Epithelial cell of proximal tubule (primary cell): ENCODE results near the gene CPEB3. TPM values are rescaled to one million over a fixed set of nuclear protein-coding genes. Genes with fewer than 3 reads are reported as not detected.

Experiments
- DNase-seq: peaks from one replicate; pipeline ENCODE4 v3.0.0-alpha.2; 2011; ENCODE audit warnings: low read depth
- H3K4me3 ChIP-seq: 2 replicates; pipeline ENCODE4 v1.5.1; 2011; ENCODE audit warnings: low read depth, mild to moderate bottlenecking, low read length
- total RNA-seq: library from RNA; depleted of rRNA; stranded (reverse); fragments of >200 nt; gene quantifications from 2 replicates; pipeline ENCODE4 v1.2.3, GENCODE V29; 2015
- TF ChIP-seq, protein P1 (sequence below): conservative IDR thresholded peaks from 2 replicates; pipeline ENCODE4 v1.5.1; 2012; ENCODE audit warnings: low read depth, mild to moderate bottlenecking, low read length

The CPEB3 gene
- total RNA-seq, 1 donor from 2014 or later: 0.52 TPM

DNA sequence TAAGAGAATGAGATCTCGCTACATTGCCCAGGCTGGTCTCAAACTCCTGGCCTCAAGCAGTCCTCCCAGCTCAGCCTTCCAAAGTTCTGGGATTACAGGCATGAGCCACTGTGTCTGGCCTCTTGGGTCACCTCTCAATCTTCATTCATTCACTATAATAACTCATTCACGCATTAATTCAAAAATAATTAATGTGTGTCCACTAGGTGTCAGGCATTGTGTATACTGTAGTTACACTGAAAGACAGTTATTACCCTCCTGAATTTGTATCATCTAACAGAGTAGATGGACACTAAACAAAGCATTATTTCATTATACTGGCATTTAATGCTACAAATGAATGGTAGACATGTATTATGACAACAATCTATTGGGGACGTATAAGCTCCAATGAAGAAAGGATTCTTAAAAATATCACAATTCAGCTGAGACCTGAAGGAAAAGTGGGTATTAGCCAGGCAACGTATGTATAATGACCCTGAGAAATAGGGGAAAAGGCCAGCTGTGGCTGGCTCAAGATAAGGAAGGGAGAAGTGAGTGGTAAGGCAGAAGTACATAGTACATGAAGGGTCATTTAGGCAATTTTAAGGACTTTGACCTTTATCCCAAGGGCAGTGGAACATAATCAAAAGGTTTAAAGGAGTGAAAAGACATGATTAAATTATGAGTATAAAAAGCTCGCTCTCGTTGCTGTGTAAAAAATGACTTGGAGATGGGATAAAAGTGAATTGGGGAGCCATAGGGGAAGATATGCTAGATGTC lies 216.6 kb downstream of the CPEB3 start:
- H3K4me3 ChIP-seq: no peak overlapping the region
- TF ChIP-seq, protein P1, sequence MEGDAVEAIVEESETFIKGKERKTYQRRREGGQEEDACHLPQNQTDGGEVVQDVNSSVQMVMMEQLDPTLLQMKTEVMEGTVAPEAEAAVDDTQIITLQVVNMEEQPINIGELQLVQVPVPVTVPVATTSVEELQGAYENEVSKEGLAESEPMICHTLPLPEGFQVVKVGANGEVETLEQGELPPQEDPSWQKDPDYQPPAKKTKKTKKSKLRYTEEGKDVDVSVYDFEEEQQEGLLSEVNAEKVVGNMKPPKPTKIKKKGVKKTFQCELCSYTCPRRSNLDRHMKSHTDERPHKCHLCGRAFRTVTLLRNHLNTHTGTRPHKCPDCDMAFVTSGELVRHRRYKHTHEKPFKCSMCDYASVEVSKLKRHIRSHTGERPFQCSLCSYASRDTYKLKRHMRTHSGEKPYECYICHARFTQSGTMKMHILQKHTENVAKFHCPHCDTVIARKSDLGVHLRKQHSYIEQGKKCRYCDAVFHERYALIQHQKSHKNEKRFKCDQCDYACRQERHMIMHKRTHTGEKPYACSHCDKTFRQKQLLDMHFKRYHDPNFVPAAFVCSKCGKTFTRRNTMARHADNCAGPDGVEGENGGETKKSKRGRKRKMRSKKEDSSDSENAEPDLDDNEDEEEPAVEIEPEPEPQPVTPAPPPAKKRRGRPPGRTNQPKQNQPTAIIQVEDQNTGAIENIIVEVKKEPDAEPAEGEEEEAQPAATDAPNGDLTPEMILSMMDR: no peak
- DNase-seq: no peak

DNA sequence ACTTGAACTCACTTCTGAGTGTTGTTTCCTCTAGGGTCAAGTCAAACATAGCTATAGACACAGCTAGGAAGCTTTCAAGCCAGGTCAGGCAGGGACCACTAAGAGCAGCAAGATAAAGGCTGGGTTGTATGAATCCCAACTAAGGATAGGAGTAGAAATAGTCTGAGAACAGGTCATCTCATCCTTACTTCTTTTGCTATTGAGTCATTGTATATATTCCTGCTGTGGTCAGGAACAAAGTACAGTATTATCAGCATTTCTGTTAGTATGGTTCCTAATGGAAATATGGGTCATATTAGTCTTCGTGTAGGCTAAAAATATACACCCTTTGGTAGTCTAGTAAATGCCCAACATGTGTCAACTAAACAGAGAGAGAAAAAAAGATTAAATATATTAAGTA lies 222.0 kb downstream of the CPEB3 start:
- H3K4me3 ChIP-seq: no peak overlapping the region
- TF ChIP-seq, protein P1: no peak
- DNase-seq: no peak

DNA sequence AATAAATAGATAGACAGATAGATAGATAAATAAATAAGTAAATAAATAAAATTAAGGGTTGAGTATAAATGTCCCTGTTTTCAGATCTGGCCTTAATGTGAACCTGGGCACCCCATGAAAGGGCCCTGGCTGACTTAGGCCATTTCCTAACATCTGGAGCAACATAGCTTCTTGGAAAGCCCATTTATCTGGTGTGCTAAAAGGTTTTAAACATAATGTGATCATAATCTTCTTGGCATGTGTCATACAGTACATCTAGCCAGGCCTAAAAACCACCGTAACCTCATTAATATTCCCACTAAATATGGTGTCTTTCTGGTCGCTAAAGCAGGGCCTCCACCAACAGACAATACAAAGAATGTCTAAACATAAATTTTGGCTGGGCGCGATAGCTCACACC lies 224.5 kb downstream of the CPEB3 start:
- TF ChIP-seq, protein P1: no peak
- H3K4me3 ChIP-seq: no peak overlapping the region
- no peak for DNase-seq

DNA sequence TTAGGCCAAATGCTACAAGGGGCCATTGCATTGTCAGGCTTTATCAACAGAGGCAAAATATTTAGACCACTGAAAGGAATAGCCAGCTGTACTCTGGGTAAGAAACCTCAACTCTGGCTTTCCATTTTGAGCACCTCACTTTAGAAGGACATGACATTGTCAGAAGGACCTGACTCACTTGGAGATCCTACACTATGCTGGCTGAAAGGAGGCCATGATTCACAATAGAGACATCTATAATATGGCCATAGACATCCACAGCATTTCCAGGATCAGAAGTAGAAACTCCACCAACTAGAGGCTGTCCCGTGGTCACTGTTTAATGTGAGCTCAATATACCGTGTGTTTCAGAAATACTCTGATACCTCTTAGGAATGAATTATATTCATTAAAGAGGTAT lies 226.4 kb downstream of the CPEB3 start:
- DNase-seq: no peak
- H3K4me3 ChIP-seq: no peak overlapping the region
- TF ChIP-seq, protein P1: no peak

DNA sequence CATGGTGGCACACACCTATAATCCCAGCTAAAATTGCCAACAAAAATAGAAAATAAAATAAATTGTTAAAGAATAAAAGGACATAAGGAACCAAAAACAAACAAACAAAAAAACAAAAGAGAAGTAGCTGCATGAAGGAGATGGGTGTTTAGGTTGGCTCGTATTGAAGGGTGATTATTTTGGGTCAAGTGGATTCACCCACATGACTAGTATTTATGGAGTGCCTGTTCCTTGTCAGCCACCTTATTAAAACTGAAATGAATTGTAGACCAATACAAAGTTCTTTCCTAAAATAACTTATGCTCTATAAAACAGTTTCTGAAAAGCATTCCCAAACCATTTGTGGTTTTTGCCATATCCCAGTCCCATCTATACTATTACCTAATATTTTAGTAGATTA lies 228.6 kb downstream of the CPEB3 start:
- TF ChIP-seq, protein P1: no peak
- DNase-seq: no peak
- no peak overlapping the region for H3K4me3 ChIP-seq

DNA sequence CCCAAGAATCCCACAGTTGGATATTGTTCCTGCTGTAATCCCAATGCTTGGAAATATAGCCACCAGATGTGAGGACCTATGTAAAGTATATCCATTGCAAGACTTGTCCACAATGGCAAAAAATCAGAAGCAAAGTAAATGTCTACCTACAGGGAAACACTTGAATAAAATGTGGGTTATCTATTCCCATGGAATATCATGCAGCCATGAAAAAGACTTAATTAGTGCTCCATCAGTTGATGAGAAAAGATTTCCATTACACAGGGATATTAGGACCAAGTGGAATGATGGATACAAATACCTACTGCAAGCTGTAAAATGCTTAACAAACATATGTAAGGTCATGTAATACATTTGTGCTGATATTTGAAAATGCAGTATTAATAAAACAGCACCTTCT lies 236.1 kb downstream of the CPEB3 start:
- H3K4me3 ChIP-seq: no peak overlapping the region
- TF ChIP-seq, protein P1: no peak

DNA sequence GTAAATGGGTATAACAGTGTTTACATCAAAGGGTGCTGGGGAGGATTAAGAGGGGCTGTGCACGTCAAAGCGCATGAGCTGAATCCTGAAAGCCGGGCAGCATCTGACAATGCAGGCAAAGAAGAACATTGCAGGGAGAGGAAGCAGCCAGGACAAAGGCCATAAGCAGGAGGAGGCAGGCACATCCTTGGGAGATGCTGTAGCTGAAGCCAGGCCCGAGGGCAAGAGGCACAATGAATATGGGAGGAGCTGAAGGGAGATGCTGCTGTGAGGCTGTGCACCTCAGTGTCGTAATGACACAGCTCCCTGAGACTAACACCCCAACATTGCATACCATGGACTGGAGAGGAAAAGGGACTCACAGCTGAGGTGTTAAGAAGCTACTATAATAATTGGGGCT lies 238.1 kb downstream of the CPEB3 start:
- H3K4me3 ChIP-seq: no peak overlapping the region
- DNase-seq: no peak
- TF ChIP-seq, protein P1: no peak

More for the DNA sequence above, 236.1 kb downstream of the CPEB3 start:
- DNase-seq: no peak
